ENCODE measurements around the gene DDX27.

DDX27 gene

GRCh38 chr20:49288784-49289696, 69.8 kb downstream of the DDX27 start:
- DNase-seq (ENCODE audit: low read depth): no peak

DNA sequence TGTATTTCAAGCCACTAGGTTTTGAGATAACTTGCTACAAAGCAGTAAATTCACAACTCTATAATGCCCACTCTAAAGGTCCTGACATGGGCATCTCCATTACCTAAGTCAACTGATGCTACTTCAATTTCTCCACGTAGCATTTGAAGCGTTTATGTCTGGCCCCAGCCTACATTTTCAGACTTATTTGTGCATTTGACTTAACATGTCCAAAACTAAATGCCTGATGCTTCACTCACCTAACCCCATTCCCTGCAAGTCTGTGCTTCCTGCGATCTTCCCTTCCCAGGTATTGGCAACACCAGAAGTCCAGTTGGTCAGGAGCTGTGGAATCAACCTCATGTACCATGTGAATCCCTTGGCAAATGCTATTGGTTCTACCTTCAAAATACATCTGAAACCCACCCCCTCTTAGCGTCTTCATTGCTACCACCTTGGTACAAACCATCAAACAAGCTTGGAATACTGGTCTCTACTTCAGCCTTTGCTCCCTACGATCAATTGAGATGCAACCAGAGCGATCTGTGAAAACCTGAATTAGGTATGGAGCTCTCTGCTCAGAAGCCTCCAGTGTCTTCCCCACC, 71.5 kb downstream of the DDX27 start:
- DNase-seq (ENCODE audit: low read depth): no peak

- DNase-seq (ENCODE audit: low read depth): no peak
Observed at GRCh38 chr20:49291200-49291599, 72.0 kb downstream of the DDX27 start.

DNA sequence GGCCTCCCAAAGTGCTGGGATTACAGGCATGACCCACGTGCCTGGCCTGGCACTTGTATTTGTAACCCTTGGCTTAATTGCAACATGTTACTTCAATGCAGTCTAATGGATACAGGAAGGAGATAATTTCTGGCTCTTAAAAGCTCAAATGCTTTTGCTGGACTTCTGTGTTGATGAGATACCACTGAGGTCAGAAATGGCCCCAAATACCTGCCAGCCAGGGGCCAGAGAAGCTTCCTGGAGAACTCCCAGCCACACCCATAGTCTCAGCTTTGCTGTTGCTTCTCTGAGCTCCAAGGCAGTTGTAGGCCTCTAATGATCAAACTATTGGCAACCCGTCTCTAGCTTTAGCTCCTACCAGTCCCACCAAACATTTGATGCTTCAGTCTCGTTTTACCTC, 72.8 kb downstream of the DDX27 start:
- no peak for DNase-seq (ENCODE audit: low read depth)

- no peak for DNase-seq (ENCODE audit: low read depth)
Observed at GRCh38 chr20:49293122-49293521, 73.9 kb downstream of the DDX27 start.

Data from activated gamma-delta T cell treated with anti-CD3 and anti-CD28 coated beads, Interleukin-2, amount 50 U/mL, for 16 hours (primary cell).